NCI-H128 (cell line): ENCODE results near the gene LSM14A.

ENCODE experiments used
- DNase-seq: peaks from one replicate; lab custom pipeline; 2025; ENCODE audit not compliant: unreplicated experiment; lab: John Stamatoyannopoulos, UW

The LSM14A gene

DNA sequence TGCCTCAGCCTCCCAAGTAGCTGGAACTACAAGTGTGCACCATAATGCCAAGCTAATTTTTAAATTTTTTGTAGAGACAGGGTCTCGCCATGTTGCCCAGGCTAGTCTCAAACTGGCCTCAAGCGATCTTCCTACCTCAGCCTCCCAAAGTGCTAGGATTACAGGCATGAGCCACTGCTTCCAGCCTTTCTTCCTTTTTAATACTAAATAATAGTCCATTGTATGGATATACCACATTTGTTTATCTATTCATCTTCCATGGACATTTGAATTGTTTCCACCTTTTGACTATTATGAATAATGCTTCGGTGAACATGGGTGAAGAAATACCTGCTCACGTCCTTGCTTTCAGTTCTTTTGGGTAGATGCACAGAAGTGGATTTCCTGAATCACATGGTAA lies 106.5 kb downstream of the LSM14A start:
- DNase-seq = no peak
